NCI-H1417 treated with DMSO at 0.1 percent for 48 hours (cell line): ENCODE data around the gene NISCH.

Experiments used
- DNase-seq: peaks from one replicate; lab custom pipeline; 2025; lab: John Stamatoyannopoulos, UW

Gene NISCH

DNA sequence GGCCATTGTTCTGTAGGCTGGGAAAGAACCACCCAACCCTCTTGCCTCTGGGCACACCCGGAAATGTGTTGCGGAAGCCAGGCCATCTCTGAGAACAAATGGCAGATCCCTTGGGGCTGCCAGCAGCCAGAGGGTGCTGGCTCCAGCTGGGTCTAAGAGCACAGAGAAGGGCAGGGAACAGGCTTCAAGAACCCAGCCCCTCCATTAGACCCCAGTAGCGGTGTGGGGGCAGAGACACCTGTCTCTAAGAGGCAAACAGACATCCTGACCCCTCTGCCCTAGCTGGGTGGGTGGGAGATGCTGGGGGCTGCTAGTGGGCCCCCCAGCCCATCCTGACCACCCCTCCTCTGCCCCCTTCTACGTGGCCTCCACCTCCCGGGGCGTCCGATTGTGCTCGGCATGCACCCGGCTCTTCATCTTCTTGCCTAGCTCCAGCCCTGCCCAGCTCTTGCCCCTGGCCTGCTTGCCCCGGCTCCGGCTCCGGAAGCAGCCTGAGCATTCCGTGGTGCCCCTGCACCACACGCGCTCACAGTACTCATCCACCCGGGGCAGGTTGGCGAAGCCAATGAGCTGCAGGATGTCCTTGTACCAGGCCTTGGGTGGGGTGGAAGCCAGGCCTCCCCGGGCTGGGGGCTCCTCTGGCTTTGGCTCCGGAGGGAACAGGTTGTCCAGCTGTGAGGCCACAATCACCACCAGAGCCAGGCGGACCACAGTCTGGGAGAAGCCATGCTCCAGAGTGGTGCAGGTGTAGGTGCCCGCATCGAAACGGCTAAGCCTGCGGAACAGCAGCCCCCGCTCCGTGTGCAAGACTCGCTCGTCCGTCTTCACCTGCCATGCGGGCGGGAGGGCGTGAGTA, 19.9 kb upstream of the NISCH start:
- no peak for DNase-seq

DNA sequence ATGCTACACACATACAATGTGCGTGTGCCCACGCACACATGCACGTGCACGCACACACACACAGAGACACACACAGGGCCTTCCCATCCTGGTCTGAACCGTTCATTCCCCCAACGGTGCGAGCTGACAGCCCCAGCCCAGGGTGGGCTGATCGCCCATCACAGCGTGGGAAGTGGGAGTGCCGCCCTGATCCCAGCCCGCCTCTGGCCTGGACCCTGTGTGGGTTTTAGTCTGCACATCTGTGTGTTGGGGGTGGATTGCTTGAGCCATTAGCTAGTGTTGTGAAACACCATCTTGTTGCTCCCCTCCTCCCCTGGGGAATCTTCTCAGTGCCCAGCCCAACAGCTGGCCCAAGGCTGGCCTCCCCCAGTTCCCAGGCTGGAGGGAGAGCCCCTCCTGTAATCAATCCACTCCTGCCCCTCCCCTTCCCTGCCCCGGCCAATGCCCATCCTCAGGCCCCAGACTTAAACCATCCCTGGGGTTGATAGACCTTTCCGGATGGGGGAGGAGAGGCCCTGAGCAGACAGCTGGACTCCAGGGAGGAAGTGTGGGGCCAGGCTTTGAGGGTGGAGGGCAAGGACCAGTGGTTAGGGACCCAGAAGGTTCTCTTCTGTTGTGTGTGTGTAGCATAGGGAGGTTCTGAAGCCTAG, 18.8 kb upstream of the NISCH start:
- DNase-seq: no peak

DNA sequence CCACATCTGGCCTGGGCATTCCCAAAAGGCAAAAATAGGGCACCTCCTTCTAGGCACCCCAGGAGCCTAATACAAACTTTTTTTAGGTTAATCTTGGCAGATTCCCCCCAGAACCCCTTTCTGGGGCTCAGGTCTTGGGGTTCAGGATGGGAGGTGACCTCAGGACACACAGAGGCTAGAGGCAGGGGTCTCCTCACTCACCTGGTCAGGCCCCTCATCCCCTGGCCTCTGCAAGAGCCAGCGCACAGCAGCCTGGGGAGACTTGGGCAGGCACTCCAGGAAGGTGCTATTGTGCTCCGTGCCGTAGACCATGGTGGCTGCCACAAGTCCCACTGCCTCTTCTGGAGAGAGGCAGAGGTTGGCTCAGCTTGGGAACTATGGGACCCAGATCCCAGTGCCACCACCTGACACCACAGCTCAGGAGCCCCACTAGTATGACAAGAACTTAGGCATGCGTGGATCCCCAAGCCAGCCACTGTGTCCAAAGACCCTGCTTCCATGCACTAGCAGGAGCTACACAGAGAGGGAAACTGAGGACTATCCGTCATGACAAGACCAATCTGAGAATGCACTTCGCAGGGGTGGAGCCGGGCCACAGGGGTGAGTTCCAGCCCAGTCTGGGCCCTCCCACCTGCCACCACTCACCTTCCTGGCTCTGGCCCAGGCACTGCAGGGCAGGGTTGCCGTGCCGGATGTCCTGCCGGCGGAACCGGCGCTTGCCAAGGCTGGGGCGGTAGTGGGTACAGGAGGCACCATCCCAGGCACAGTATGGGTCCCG, 17.9 kb upstream of the NISCH start:
- no peak for DNase-seq

DNA sequence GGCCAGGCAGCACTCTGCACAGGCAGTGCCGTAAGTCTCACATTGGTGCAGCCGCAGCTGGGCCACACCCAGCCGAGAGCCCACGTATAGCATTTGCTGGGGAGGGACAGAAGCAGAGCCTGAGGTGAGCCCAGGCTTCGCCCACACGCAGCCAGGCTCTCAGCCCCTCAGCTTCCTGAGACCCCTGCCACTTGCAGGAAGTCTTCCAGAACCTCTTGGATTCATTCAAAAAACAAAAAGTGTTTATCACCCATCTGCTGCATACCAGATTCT, 17.4 kb upstream of the NISCH start:
- no peak for DNase-seq

DNA sequence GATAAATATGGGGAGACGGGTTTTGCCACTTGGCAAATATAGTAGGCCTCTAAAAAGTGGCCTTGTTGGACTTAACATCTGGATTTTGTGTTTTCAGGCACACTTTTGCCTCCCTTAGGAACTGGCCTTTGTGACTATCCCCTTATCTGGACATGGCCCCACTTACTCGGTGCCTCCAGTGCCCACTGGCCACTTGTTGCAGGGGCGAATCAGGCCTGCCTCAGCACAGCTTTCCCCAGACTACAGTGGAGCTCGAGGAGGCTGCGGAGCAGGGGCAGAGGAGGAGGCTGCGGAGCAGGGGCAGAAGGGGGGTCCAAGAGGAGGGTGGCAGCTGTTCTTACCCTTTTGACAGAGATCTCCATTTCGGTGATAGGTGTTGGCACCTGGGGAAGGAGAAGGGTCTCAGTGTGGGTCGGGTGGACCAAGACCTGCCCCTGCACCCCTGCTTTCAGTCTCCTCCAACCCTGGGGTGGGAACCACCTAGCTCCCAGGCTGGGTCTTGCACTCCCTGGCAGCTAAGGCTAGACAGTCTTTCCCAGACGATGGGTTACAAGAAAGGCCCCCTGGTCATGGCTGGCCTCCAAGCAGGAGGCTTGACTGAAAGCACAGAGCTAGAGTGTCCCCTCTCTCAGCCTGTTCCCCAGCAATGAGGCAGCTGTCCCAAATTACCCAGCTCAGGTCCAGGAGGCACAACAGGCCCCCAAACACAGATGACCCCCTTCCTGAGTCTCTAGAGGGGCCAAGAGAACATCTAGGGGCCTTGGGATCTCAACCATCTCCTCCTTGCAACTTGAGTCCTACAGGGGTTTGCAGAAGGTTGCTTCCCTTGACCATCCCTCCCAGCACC, 16.6 kb upstream of the NISCH start:
- no peak for DNase-seq

DNA sequence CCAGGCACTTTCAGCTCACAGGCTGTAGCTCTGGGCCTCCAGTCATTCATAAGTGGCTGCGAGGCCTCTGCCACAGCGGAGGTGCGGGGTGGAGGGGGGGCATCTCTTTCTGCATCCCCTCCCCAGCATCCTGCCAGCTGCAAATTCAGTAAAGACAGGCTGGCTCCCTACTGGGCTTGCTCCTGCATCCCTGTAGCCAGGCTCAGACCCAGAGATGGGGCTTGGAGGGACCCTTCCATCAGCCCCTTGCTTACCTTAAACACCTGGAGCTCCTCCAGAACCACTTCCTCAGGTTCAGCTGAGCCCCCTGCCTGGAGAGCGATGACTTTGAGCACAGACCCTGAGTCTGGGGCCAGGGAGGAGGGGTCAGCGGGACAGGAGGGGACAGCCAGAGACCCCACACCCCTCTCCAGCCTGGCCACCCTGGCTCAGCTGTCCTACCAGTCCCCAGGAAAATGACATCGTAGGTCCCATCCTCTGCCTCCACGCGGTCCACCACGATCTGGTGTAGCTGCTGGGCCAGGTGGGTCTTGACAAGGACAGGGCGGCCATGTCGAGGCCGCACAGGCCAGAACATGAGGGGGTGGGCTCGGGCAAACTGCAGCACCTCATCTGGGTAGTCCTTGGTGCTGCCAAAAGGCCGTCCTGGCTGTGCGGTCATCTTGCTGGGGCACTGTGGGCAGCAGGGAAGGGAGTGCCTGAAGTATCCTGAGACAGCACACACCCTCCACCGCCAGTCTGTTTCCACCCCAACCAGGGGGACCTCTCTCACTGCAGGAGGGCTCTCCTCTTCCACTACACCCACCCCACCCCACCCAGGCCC, 15.8 kb upstream of the NISCH start:
- no peak for DNase-seq

DNA sequence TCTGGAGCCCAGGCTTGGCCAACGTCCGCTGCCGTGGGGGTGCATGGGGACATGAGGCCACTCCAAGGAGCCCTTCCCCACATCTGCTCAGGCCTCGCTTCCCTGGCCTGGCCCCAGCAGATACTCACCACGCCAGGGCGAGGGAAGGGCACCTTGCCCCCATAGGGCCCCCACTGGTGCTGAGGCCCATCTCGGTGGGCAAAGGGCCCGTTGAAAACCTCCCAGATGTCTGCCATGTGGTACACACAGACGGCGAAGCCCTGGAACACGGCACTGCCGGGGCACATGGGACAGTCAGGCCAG, 15.2 kb upstream of the NISCH start:
- DNase-seq: no peak

DNA sequence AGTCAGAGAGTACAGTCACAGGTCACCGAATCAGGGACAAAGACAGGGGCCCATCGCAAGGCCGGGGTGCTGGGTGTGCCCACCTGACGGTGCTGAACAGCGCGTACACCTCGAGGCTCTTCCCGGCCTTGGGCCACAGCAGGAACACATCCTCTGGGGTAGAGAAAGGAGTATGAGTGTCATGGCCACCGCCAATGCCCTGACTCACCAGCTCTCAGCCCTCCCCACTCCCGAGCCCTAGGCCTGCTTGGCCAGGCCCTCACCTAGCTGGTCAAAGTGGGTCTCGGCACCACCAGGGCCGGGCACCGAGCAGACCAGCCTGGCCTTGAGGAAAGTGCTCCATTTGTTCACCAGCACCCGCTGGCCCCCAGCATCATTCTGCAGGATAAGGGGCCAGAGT, 14.7 kb upstream of the NISCH start:
- DNase-seq: no peak

DNA sequence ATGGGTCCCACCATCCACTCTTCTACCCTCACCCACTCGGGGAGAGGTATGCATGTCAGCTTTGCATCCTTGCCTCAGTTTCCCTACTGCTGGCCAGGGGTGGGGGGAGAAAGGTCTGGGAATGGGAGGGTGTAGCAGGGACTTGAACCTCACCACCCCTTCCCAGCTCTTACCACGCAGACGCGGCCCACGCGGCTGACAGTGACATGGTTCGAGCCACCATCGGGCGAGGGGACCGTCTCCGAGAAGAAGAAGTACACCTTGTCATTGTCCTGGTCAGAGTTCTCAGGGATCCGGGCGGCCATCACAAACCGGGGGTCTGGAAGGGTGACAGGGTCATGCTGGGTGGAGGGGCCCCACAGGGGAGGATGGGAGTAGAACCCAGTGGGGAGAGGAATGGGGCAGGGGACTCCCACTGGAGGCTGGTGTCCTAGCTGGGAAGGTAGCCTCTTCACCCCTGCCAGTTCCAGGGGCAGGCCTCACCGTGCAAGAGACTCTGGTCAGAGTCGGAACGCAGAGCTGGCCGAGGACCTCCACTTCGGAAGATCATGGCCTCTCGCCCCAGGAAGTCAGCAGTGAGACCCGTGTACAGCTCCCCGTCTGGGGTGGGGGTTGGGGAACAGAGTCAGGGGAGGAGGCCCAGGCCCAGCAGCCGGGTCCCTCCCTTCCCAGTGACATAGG, 14.2 kb upstream of the NISCH start:
- DNase-seq: no peak

DNA sequence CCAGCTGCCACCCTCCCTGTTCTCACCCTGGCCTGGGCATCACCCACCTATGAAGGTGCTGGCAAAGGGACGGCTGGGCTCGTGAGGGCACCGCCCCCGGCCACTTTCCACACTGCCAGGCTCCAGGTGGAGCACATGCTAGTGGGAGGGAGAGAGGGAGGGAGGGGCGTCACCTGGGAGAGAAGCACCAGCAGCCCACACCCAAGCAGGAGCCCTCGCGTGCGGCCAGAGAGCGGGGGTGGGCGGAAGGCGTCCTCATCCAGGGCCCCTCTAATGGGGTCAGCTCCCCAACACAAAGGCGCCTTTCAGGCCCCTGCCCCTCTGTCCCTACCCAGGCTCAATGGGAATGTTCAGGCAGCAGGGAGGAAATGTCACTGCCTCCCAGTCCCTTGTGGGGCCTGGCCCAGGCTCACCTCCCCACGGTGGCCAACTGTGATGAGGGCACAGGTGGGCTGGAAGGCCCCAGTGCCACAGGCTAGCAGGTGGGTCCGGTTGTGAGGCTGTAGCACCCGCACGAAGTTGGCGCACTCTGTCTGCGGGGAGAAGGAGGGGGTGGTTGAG, 13.6 kb upstream of the NISCH start:
- DNase-seq: no peak

DNA sequence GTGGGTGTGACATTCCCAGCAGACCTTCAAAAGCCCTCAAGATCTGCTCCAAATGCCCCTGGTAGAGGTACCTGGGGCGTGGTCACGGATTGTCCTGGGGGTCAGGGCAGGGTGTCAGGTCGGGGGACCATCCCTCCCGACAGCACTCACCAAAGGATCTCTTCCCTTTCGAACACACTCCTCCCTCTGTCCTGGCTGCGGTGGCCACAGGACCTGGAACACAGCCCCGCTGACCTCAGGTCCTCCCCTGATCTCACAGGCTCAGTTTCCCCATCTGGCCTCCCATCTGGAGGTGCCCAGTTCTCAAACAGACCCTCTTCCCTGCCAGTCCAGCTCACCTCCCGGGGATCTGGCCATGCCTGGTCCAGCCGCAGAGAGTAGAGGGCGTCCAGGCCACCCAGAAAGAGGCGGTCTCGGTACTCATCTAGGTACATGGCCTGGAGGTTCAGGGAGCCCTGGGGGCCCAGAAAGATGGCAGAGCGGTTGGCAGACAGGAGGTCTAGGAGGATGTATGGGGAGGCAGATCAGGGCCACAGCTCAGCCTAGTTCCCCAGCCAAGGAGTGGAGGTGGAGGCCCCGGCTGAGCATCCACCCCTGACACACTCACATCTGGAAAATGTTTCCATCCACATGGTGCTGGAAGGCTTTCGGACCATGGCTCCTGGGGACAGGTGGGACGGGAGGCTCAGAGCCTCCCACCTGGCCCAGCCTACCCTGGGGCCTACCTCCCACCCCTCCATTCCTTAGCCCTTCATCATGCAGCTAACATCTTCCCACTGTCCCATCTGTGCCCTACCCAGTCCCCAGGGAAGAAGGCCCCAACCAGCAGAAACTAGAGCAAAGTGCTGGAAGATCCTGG, 12.8 kb upstream of the NISCH start:
- no peak for DNase-seq

DNA sequence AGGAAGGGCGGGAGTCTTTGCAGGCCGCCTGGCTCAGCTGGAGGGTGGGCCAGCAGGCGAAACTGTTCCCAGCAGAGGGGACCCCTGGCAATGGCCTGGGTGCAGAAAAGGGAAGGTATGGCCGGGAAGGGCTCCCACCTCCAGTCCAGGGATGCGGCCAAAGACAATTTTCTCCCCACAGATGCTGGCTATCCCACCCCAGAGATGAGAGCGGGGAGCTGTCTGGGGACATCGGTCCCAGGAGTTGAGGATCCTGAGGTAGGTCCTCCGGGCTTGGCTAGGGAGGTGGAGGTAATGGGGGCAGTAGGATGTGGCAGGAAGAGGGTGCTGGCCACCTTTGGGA, 12.2 kb upstream of the NISCH start:
- no peak for DNase-seq

DNA sequence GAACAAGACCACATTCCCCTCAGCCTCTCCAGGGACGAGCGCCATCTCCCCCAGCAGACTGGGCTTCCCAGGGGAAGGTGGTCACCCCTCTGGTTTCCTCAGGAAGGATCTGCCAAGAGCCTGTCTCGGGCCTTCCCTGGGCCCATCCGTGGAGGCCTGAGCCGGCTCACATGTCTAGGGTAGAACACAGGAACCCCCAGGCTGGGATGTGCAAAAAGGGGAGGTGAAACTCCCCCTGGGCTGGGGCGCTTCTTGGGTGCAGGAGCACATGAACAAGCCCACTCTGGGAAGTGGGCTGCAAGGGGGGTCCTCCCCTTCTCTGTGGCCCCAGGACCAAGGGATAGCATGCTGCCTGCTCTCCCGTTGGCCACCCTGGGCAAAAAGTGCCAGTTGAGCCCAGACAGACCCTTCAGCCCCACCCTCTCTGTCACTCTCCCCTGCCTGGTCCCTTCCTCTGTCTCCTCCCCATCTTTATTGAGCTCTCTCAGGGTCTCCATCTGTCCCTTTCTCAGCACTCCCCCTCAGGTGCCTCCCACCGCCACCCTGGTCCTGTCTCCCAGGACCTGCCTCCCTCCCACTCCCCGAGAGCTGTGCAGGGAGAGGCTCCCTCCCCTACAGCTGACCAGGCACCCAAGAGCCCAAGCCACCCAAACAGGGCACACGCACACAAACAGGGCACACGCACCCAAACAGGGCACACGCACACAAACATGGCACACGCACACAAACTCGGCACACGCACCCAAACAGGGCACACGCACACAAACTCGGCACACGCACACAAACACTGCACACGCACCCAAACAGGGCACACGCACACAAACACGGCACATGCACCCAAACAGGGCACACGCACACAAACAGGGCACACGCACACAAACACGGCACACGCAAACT, 11.4 kb upstream of the NISCH start:
- no peak for DNase-seq

DNA sequence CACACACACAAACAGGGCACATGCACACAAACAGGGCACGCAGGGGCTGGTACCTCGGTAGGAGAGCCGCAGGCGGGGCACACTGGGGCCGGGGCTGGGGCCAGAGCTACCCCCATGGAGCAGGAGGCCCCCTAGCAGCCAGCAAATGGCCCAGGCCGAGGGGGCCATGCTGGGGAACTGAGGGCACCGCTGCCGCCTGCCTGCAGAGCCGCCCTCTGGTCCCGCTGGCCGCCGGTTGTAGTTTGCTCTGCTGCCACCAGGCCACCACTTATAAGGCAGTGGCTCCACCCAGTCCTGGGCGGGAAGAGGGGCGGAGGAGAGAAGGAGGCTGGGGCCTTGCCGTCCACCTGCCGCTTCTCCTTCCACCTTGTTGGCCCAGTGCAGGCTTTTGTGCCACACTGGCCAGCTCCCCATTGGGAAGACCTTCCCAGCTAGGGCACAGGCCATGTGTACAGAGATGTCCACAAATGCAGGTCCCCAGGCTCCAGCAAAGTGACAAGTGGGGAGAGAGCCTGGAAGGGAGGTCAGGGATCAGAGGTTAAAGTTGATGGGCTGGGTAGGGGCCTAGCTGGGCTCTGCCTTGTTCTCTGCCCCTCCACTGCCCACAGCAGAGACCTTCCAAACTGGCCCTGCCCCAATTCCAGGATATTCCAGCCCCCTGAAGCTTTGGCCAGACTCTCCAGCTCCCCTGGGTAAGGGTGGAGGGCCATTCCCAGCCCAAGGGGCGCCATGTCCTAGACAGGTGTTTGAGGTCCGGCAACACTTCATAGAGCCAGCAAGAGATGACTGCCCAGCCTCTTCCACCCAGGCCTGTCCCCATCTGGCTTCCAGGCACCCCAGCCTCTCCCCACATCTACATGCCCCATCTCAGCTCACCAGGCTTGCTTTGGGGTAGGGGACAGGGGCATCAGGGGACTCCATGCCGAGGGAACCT, 10.3 kb upstream of the NISCH start, which contains the start of gene SEMA3G:
SEMA3G (minus strand) TSS at position 244 of the 934 bp plus-strand sequence; CDS start at position 168, 76 bp downstream.
- no peak for DNase-seq

DNA sequence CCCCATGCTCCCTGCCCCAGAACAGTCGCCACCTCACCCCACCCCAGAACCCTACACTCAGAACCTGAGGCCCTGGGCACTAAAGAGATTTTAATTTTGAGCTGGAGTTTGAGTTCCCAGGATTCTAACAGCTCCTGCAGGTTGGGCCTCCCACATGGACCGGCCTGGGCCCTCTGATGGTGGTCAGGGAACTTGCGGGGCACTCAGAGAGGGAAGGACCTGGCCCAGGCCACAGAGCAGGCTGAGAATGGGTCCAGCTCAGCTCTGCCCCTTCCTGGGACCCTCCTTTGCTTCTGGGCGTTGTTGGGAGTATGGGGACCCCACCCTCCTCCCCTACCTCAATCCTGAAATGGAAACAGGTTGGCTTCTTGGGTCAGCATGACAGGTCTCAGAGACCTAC, 9.4 kb upstream of the NISCH start:
- DNase-seq: no peak

DNA sequence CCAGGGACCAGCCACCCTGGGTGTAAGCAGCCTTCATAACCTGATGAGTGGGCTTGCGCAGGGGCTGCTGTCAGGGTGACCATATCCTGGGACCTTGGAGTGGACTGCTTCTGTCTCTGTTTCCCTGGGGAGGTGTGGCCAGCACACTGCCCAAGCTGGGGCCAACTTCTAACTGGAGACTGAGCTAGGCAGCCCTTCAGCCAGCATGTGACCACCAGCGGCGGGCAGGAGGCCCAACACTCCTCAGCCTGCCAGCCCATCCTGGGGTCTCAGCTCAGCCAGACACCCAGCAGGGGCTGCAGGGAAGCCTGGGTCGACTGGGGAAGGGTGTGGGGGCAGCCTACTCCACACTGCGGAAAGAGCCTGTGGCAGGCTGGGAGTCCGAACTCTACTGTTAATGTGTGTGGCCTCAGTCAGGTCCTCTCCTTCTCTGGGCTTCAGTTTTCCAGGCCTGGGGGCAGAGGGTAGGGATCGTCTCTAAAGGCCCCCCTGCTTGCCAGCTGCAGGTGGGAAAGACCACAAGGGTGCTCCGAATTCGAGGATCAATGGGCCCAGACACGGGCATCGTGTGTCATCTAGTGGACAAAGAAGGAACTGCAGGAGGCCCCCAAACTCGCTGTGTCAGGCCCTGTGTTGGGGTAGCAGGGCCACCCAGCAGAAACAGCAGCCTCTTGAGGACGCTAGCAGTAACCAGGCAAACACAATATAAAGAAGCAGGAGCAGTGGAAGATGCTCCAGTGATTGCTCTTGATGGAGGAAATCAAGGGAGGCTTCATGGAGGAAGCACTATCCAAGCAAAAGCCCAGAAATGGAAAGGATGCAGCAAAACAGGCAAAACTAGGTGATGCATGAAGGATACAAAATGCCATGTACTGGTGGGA, 8.5 kb upstream of the NISCH start:
- no peak for DNase-seq
